GM12872 (cell line): ENCODE data around the gene TWIST1.

Experiments used
- TF ChIP-seq, protein P1 (sequence below): IDR thresholded peaks from 3 replicates; pipeline ENCODE4 v1.5.1; 2011; ENCODE audit warnings: low read depth, mild to moderate bottlenecking, low read length, moderate library complexity; ENCODE audit not compliant: insufficient read depth

Gene TWIST1

GRCh38 chr7:19117870-19118608, 603 bp upstream of the TWIST1 start:
- TF ChIP-seq, protein P1, sequence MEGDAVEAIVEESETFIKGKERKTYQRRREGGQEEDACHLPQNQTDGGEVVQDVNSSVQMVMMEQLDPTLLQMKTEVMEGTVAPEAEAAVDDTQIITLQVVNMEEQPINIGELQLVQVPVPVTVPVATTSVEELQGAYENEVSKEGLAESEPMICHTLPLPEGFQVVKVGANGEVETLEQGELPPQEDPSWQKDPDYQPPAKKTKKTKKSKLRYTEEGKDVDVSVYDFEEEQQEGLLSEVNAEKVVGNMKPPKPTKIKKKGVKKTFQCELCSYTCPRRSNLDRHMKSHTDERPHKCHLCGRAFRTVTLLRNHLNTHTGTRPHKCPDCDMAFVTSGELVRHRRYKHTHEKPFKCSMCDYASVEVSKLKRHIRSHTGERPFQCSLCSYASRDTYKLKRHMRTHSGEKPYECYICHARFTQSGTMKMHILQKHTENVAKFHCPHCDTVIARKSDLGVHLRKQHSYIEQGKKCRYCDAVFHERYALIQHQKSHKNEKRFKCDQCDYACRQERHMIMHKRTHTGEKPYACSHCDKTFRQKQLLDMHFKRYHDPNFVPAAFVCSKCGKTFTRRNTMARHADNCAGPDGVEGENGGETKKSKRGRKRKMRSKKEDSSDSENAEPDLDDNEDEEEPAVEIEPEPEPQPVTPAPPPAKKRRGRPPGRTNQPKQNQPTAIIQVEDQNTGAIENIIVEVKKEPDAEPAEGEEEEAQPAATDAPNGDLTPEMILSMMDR, result no peak

DNA sequence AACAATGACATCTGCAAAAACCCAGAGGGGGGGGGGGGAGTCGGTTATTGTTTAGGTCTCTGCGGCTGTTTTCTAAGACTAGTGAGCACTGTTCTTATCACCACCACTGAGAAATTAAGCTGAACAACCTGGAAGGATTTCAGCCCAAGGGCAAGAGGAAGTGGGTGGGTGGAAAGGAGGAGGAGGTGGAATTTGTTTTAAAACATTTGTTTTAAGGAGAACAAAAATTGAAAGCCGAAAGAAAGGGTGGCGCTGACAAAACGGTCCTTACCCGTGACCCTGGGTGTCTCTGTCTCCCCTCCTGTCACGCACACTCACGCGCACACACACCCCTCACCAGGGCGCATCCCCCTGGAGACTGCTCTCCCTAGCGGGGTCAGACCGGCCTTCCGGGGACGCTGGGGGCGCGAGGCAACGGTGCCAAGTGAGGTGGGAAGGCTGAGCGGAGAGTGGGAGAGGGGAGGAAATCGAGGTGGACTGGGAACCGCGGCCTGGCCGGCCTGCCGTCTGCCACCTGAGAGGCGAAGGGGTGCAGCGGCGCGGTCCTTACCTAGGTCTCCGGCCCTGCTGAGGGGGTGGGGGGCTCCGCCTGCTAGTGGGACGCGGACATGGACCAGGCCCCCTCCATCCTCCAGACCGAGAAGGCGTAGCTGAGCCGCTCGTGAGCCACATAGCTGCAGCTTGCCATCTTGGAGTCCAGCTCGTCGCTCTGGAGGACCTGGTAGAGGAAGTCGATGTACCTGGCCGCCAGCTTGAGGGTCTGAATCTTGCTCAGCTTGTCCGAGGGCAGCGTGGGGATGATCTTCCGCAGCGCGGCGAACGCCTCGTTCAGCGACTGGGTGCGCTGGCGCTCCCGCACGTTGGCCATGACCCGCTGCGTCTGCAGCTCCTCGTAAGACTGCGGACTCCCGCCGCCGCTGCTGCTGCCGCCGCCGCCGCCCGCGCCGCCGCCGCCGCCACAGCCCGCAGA, 1.0 kb downstream of the TWIST1 start:
- TF ChIP-seq, protein P1, result no peak

GRCh38 chr7:19114551-19114855, 2.9 kb downstream of the TWIST1 start:
- TF ChIP-seq, protein P1, result no peak

DNA sequence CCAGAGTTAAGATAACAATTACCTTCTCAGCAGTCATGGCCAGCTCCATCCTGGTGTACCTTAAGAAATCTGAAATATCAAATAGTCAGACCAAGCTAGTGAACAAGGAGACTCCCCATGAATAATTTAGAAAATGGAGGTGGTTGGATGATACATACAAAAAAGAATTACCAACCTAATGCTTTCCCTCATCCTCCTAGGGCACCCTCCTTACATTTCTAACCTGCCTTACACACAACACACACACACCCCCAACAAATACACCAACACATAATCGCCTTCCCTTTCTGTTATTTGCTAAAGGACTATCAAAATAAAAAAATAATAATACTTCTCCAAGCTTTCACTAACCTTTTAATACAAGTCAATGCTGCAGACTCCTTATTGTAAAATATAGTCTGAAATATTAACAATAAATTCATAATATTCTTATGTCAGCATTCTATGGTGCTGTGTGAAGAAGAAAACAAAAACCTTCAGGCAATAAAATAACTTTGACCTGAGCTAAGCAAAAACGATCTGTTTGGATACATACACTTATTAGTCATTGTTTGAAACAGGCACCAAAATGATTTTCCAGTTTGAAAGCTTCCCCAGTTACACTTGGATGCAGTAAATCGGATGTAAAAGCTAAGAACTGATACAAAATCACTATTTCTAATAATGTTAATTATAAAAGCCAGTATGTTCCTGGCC, 3.4 kb downstream of the TWIST1 start:
- TF ChIP-seq, protein P1, result no peak

- TF ChIP-seq, protein P1, result no peak
Measured at GRCh38 chr7:19113002-19113350, 4.5 kb downstream of the TWIST1 start.

DNA sequence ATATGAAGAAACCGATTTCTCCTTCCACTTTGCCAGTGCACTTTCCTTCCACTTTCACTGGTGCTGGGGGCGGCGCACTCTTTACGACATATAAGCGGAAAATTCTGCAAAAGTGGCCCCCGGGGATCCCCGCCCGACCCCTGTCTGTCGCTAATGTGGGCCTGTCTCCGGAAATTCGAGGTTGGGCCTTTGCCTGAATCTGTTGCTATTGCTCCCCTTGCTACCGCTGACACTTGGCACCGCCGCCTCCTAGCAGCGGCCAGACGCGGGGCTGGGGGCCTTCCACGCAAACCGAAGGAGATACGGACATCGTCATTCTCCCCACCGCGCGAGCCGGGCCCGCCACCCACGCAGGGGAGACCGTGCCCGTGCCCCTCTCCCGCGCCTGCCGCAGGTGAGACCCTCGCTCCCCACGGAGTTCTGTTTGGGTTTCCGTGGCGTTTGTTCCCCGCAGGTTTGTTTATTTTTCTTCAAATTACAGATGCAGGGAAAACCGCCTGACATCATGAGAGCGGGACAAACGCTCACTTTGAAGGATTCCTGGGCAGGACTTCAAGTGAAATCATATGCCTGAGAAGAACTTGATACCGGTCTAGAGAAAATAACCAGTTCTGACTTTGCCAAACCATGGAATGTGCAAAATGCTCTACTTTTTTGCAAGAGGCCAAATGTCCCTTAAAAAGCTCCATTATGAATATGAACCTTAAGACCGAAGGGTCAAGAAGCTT, 5.0 kb downstream of the TWIST1 start:
- TF ChIP-seq, protein P1, result no peak
